Measurements from ENCODE around the gene TSPYL2.

The TSPYL2 gene

GRCh38 chrX:53125506-53125905, 43.3 kb downstream of the TSPYL2 start:
- DNase-seq (ENCODE audit: low read depth) = no peak

- DNase-seq (ENCODE audit: low read depth) = no peak
Observed at GRCh38 chrX:53126377-53126776, 44.2 kb downstream of the TSPYL2 start.

GRCh38 chrX:53128097-53128749, 46.1 kb downstream of the TSPYL2 start:
- no peak for DNase-seq (ENCODE audit: low read depth)

GRCh38 chrX:53133400-53133799, 51.2 kb downstream of the TSPYL2 start:
- DNase-seq (ENCODE audit: low read depth) = no peak

GRCh38 chrX:53135581-53135980, 53.4 kb downstream of the TSPYL2 start:
- no peak for DNase-seq (ENCODE audit: low read depth)
